H1 (cell line): ENCODE measurements around the gene F2RL2. TPM values are rescaled to one million over a fixed set of nuclear protein-coding genes. Genes with fewer than 3 reads are reported as not detected.

Source experiments
- KDM1A ChIP-seq: fragments of 200-600, 300-600 bp; sonication (generic); IDR thresholded peaks from 2 replicates; pipeline ENCODE4 v1.7.1; 2016; ENCODE audit warnings: mild to moderate bottlenecking, low read length, borderline replicate concordance
- RXRA ChIP-seq: IDR thresholded peaks from 2 replicates; pipeline ENCODE4 v1.6.1; 2011; ENCODE audit warnings: low read depth, mild to moderate bottlenecking, low read length, moderate library complexity; ENCODE audit not compliant: insufficient read depth
- polyA plus RNA-seq, 7 experiments: library from polyadenylated mRNA; depleted of rRNA in 3 of 7; stranded (reverse) in 5 of 7; unstranded in 2 of 7; fragments of >200 nt in 5 of 7; fragments of 200-250 nt in 2 of 7; gene quantifications; 1 replicate in 5 of 7; 2 replicates in 1 of 7; 4 replicates in 1 of 7; pipeline versions ENCODE4 v1.2.1 to v1.2.3, GENCODE V29; 2011 to 2013; ENCODE audit warnings: missing spikeins in 2 of 7, mixed read lengths in 2 of 7
- total RNA-seq: library from RNA; stranded (reverse); fragmentation: NEBNext Ultra II Directional; extraction: Animal tissue kit (Norgen Biotek cat#: 25700); gene quantifications from 2 replicates; pipeline ENCODE4 v1.2.1, GENCODE V29; 2021

F2RL2 gene
- total and polyA plus RNA-seq, 2 of the 8 experiments (the other 6 are each of a cell fraction or from before 2014, with no cell fraction given), result 0.03 to 0.07 TPM

DNA sequence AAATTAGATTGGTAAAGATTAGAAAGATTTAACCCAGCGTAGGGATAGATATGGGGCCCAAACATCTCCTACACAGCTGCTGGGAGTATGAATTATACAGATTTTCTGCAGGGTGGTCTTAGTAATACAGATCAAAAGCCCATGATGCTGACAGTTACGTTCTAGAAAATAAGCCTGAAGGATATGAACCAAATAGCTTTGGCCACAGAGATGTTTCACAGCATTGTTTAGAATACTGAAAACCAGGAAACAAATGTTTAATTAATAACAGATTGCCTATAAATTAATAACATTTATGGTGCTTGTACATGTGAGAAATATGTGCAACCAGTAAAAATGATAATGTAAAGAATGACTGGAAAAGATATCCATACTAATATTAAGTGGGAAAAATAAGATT lies 24.7 kb downstream of the F2RL2 start (continued):
- no peak for TF ChIP-seq RXRA
- TF ChIP-seq KDM1A, result no peak
